ENCODE data around the gene FBXL15. TPM values are rescaled to one million over a fixed set of nuclear protein-coding genes. Genes with fewer than 3 reads are reported as not detected.

FBXL15 gene
- total and polyA plus RNA-seq, 2 of the 13 experiments (the other 11 are each of a cell fraction or from before 2014, with no cell fraction given): 4.3 to 8.3 TPM

DNA sequence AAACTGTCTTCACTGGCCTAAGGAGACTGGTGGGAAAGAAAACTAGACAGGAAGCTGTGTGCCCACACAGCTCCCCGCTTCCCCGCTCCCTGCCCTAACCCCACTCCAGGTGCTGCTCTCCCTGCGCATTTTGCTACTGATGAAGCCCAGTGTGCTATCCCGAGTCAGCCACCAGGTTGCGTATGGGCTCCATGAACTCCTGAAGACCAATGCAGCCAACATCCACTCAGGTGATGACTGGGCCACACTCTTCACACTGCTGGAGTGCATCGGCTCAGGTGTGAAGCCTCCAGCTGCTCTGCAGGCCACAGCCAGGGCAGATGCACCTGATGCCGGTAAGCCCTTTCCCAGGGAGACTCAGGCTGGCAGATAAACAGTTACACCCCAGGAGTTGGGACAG lies 45.4 kb upstream of the FBXL15 start:
- POLR2A ChIA-PET: interaction anchor here (0.5 kb wide), 1 partner anchor 204 kb away, joined by 3 read pairs; no protein-coding TSS in a partner anchor
- no peak for FAIRE-seq
- Histone ChIP-seq H3K27ac (ENCODE audit: extremely low read length, insufficient read depth, low read length) (no peak overlapping the region), H2AFZ (ENCODE audit: low read length) (no peak overlapping the region), H3K36me3 (replicated peaks in 1 of 2; ENCODE audit: control insufficient read depth in 1 of 2, insufficient read depth in 2 of 2, low read length in 2 of 2) (peaks cover 27 to 69% of the 10 kb centered on the region in 2 experiments), H3K4me1 (ENCODE audit: insufficient read depth, low read length) (no peaks in the 10 kb centered on the region), H3K4me3 (replicated peaks in 1 of 3; ENCODE audit: insufficient read depth in 1 of 3, low read depth in 2 of 3, low read length in 3 of 3) (no peak overlapping the region), H3K27me3 (ENCODE audit: control insufficient read depth in 1 of 2, insufficient read depth in 2 of 2, low read length in 2 of 2) (no peaks in the 10 kb centered on the region), H3K9me3 (ENCODE audit: low read length) (no peaks in the 10 kb centered on the region), H4K20me1 (ENCODE audit: insufficient read depth, low read length) (0 out of 2 replicates have a peak, but pooled peaks cover 2% of the 10 kb centered on the region), H3K79me2 (ENCODE audit: insufficient read depth, low read length) (no peaks in the 10 kb centered on the region), H3K4me2 (ENCODE audit: low read depth, low read length) (no peak overlapping the region), H3K9ac (ENCODE audit: insufficient read depth, low read depth, low read length) (no peak overlapping the region)
- ATAC-seq: peak; percentile 69
- TF ChIP-seq, protein P1, sequence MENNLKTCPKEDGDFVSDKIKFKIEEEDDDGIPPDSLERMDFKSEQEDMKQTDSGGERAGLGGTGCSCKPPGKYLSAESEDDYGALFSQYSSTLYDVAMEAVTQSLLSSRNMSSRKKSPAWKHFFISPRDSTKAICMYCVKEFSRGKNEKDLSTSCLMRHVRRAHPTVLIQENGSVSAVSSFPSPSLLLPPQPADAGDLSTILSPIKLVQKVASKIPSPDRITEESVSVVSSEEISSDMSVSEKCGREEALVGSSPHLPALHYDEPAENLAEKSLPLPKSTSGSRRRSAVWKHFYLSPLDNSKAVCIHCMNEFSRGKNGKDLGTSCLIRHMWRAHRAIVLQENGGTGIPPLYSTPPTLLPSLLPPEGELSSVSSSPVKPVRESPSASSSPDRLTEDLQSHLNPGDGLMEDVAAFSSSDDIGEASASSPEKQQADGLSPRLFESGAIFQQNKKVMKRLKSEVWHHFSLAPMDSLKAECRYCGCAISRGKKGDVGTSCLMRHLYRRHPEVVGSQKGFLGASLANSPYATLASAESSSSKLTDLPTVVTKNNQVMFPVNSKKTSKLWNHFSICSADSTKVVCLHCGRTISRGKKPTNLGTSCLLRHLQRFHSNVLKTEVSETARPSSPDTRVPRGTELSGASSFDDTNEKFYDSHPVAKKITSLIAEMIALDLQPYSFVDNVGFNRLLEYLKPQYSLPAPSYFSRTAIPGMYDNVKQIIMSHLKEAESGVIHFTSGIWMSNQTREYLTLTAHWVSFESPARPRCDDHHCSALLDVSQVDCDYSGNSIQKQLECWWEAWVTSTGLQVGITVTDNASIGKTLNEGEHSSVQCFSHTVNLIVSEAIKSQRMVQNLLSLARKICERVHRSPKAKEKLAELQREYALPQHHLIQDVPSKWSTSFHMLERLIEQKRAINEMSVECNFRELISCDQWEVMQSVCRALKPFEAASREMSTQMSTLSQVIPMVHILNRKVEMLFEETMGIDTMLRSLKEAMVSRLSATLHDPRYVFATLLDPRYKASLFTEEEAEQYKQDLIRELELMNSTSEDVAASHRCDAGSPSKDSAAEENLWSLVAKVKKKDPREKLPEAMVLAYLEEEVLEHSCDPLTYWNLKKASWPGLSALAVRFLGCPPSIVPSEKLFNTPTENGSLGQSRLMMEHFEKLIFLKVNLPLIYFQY (CRISPR knock-in tag; IDR thresholded peaks at IDR 0.05; ENCODE audit: borderline replicate concordance): no peak
- TF ChIP-seq, protein P2, sequence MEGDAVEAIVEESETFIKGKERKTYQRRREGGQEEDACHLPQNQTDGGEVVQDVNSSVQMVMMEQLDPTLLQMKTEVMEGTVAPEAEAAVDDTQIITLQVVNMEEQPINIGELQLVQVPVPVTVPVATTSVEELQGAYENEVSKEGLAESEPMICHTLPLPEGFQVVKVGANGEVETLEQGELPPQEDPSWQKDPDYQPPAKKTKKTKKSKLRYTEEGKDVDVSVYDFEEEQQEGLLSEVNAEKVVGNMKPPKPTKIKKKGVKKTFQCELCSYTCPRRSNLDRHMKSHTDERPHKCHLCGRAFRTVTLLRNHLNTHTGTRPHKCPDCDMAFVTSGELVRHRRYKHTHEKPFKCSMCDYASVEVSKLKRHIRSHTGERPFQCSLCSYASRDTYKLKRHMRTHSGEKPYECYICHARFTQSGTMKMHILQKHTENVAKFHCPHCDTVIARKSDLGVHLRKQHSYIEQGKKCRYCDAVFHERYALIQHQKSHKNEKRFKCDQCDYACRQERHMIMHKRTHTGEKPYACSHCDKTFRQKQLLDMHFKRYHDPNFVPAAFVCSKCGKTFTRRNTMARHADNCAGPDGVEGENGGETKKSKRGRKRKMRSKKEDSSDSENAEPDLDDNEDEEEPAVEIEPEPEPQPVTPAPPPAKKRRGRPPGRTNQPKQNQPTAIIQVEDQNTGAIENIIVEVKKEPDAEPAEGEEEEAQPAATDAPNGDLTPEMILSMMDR (CRISPR knock-in tag; IDR thresholded peaks at IDR 0.05): peak; percentile 29; the same call in 1 of the 2 replicates
- TF ChIP-seq, protein P3, sequence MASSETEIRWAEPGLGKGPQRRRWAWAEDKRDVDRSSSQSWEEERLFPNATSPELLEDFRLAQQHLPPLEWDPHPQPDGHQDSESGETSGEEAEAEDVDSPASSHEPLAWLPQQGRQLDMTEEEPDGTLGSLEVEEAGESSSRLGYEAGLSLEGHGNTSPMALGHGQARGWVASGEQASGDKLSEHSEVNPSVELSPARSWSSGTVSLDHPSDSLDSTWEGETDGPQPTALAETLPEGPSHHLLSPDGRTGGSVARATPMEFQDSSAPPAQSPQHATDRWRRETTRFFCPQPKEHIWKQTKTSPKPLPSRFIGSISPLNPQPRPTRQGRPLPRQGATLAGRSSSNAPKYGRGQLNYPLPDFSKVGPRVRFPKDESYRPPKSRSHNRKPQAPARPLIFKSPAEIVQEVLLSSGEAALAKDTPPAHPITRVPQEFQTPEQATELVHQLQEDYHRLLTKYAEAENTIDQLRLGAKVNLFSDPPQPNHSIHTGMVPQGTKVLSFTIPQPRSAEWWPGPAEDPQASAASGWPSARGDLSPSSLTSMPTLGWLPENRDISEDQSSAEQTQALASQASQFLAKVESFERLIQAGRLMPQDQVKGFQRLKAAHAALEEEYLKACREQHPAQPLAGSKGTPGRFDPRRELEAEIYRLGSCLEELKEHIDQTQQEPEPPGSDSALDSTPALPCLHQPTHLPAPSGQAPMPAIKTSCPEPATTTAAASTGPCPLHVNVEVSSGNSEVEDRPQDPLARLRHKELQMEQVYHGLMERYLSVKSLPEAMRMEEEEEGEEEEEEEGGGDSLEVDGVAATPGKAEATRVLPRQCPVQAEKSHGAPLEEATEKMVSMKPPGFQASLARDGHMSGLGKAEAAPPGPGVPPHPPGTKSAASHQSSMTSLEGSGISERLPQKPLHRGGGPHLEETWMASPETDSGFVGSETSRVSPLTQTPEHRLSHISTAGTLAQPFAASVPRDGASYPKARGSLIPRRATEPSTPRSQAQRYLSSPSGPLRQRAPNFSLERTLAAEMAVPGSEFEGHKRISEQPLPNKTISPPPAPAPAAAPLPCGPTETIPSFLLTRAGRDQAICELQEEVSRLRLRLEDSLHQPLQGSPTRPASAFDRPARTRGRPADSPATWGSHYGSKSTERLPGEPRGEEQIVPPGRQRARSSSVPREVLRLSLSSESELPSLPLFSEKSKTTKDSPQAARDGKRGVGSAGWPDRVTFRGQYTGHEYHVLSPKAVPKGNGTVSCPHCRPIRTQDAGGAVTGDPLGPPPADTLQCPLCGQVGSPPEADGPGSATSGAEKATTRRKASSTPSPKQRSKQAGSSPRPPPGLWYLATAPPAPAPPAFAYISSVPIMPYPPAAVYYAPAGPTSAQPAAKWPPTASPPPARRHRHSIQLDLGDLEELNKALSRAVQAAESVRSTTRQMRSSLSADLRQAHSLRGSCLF (CRISPR knock-in tag; IDR thresholded peaks at IDR 0.05; ENCODE audit: borderline replicate concordance): no peak
- peak; percentile 30; the same call in 1 of the 2 replicates for TF ChIP-seq STAG1 (CRISPR knock-in tag; IDR thresholded peaks at IDR 0.05)
- BruUV-seq (replicated peaks): no TSS peak
- in situ Hi-C loops (cut with HindIII; ENCODE audit: extremely low pct_ligation_motif_present, low pct_unique_long_range_greater_than_20kb) (no loop called here), intact Hi-C loops (cut with micrococcal nuclease; ENCODE audit: unreplicated experiment) (no loop called here)
- no peak for DNase-seq (ENCODE audit: low spot score)
- WGBS (ENCODE audit: low lambda C conversion rate): 97% methylated on average over 7 of the region's 7 CpGs
- CTCF ChIA-PET (ENCODE audit: low intra/inter-chr PET ratio, low total read pairs): no interaction called here

All from HepG2 (cell line).